ENCODE data around the gene RENBP.

RENBP gene

DNA sequence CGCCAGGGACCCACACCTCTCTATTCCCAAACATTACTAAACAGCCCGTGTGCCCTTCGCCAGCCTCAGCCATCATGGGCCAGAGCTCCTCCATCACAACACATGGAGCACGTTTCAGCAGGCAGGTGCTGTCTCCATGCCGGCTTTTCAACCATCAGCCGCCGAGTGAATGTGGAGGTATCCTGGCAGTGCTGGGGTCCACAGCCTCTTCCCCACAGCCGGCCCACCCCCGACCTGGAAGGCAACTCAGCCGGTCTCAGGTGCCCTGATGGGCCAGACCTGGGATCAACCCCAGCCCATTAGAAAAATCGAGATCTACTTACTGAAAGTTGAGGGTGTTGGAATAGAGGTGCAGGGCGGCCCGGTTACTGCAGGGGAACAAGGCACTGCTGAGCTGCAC lies 12.7 kb downstream of the RENBP start:
- DNase-seq (ENCODE audit: low read depth) = no peak
- TF ChIP-seq, protein P1, sequence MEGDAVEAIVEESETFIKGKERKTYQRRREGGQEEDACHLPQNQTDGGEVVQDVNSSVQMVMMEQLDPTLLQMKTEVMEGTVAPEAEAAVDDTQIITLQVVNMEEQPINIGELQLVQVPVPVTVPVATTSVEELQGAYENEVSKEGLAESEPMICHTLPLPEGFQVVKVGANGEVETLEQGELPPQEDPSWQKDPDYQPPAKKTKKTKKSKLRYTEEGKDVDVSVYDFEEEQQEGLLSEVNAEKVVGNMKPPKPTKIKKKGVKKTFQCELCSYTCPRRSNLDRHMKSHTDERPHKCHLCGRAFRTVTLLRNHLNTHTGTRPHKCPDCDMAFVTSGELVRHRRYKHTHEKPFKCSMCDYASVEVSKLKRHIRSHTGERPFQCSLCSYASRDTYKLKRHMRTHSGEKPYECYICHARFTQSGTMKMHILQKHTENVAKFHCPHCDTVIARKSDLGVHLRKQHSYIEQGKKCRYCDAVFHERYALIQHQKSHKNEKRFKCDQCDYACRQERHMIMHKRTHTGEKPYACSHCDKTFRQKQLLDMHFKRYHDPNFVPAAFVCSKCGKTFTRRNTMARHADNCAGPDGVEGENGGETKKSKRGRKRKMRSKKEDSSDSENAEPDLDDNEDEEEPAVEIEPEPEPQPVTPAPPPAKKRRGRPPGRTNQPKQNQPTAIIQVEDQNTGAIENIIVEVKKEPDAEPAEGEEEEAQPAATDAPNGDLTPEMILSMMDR (IDR thresholded peaks at IDR 0.05; ENCODE audit: low read depth, low read length, missing control alignments) = no peak
- H3K4me3 ChIP-seq (ENCODE audit: low read depth, low read length) = no peak overlapping the region
- in situ Hi-C loops (cut with HindIII; ENCODE audit: low sequenced_read_pairs) = no loop called here

DNA sequence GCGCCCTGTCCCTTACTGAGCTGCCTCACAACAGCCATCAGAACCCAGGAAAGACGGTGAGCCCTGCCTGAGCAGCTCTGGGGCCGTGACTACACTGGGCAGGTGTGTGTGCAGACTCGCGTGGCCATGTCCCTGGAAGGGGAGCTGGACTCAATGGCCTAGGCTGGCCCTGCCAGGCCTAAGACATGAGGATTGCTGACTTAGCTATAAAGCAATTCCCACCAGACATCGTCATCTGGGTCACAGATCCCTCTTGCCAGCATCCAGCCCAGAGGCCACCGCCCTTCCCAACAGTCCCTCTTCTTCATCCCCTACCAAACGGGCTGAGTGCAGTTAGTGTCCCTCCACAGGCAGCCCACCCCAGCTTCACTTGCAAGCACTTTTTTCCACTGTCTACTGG lies 13.3 kb downstream of the RENBP start:
- DNase-seq (ENCODE audit: low read depth) = no peak
- H3K4me3 ChIP-seq (ENCODE audit: low read depth, low read length) = no peak overlapping the region
- in situ Hi-C loops (cut with HindIII; ENCODE audit: low sequenced_read_pairs) = no loop called here
- TF ChIP-seq, protein P1 (IDR thresholded peaks at IDR 0.05; ENCODE audit: low read depth, low read length, missing control alignments) = no peak

DNA sequence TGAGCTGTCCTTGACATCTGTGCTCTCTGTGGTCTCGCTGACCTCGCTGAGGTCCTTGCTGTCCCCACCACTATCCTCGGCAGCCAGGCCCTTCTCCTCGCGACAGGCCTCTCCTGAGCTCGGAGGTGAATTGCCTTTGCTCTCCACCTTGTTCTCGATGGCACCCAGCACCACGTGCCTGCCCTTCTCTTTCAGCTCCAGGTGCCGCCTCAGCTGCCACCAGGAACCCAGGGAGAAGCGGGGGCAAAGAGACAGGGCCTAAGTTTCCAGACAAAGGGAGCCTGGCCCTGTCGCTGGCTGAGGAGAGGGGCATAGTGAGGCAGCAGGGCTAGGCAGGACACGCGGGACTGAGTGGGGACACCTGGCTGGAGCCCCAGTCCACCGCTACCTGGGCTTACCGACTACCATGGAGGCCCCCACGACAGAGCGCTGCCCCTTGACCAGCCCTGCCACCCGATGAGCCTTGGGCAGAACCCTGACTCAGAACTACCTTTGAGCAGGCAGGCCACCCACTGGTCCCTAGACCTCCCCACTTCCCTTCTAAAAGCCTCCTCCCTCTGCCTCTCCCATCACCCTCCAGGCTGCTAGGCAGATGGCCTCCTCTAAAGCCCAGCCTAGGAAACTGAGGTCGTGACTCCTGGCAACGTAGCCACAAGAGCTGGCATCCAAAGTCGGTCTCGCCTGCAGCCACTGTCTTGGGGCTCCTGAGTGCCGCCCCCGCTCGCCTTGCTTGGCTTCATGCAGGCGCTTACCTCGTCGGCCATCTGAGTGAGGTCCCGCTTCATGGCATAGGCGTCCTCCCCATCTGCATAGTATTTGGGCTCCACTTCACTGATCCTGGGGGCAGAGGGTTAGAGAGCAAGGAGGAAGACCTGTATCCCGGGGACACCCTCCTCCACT lies 14.2 kb downstream of the RENBP start:
- TF ChIP-seq, protein P1 (IDR thresholded peaks at IDR 0.05; ENCODE audit: low read depth, low read length, missing control alignments) = no peak
- no peak for DNase-seq (ENCODE audit: low read depth)
- in situ Hi-C loops (cut with HindIII; ENCODE audit: low sequenced_read_pairs) = no loop called here
- H3K4me3 ChIP-seq (ENCODE audit: low read depth, low read length) = no peak overlapping the region

DNA sequence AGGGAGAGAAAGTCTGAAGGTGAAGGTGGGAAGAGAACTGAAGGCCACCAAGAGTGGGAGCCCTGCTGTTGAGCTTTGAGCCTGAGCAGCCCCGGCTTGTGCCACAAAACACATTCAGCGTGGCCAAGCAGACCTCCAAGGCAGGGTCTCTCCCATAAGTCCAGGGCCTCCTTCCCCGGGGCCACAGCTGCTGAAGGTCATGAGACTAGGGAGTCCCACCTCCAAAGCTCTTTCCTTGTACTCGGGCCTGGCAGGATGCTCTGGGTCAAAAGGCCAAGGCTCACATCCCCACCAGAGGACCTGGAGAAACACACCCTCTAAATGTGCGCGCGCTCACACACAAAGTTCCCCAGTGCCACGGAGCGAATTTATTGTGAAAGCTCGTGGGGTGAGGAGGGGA lies 14.9 kb downstream of the RENBP start:
- no peak overlapping the region for H3K4me3 ChIP-seq (ENCODE audit: low read depth, low read length)
- TF ChIP-seq, protein P1 (IDR thresholded peaks at IDR 0.05; ENCODE audit: low read depth, low read length, missing control alignments) = no peak
- no peak for DNase-seq (ENCODE audit: low read depth)
- in situ Hi-C loops (cut with HindIII; ENCODE audit: low sequenced_read_pairs) = no loop called here

DNA sequence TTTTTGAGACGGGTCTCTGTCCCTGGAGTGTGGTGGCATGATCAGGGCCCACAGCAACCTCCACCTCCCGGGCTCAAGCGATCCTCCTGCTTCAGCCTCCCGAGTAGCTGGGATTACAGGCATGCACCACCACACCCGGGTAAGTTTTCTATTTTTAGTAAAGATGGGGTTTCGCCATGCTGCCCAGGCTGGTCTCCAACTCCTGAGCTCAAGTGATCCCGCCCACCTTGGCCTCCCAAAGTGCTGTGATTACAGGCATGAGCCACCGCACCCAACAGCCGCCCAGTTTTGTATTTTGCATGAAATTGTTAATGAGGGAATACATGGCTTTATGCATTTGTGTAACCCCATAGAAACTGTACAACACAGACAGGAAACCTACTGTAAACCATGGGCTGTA lies 15.6 kb downstream of the RENBP start:
- H3K4me3 ChIP-seq (ENCODE audit: low read depth, low read length) = peak overlapping the region; percentile 24
- DNase-seq (ENCODE audit: low read depth) = no peak
- in situ Hi-C loops (cut with HindIII; ENCODE audit: low sequenced_read_pairs) = no loop called here
- TF ChIP-seq, protein P1 (IDR thresholded peaks at IDR 0.05; ENCODE audit: low read depth, low read length, missing control alignments) = no peak

DNA sequence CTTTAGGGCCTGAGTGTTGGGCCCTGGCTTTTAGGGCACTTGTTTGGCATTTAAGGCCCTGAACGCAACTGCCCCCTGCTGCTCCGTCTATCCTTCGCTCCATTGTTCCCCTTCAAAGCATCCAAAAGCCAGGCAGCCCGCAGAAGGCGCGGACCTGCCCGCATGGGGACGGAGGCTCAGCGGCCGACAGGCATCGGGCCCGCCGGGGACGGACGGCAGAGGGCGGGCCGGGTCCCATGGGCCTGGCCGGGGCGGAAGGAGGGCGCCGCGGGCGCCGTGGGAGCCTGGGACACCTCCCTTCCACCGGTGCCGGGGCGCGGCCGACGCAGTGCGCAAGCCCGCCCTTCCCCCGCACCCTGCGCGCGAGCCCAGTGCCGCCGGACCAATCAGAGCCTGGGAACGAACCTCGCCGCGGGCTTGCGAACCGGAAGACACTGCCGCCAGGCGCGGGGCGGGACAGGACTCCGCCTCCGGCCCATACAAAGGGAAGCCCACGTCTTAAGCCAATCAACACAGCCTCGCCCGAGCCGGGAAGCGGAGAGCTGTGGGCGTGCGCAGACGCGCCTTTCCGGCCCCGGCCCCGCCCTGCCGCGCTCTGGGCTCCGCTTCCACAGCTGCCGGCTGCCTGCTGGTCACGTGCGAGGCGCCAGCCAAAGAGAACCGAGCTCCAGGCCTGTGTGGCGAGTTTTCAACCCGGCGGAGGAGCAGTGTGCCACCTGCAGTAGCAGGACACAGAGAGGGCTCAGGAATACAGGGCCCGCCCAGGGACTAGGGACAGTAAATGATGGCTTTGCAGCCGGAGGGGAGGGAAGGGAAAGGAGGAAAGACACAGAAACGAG lies 16.3 kb downstream of the RENBP start:
- H3K4me3 ChIP-seq (ENCODE audit: low read depth, low read length) = peak overlapping the region; percentile 55
- in situ Hi-C loops (cut with HindIII; ENCODE audit: low sequenced_read_pairs) = no loop called here
- DNase-seq (ENCODE audit: low read depth) = peak; percentile 94
- TF ChIP-seq, protein P1 (IDR thresholded peaks at IDR 0.05; ENCODE audit: low read depth, low read length, missing control alignments) = peak; percentile 6

Data from astrocyte of the cerebellum (primary cell).